Stimulated activated CD8-positive, alpha-beta memory T cell treated with anti-CD3 and anti-CD28 coated beads, Interleukin-2, amount 100 ng/mL, for 48 hours (primary cell): ENCODE results near the gene TNNT3.
A peak's percentile ranks its signal among the peaks of the same experiment; 100 is the strongest.
"Not testable (repeated sequence)": the region's sequence is repeated elsewhere in the genome, so short reads cannot be mapped to it uniquely, and the experiment has no call there.

Experiments
- DNase-seq, 2 donors: peaks; one replicate each; pipeline ENCODE4 v3.0.0-alpha.2; 2020; ENCODE audit warnings: low read depth in 2 of 2

Gene TNNT3

GRCh38 chr11:1934335-1935155, 15.0 kb downstream of the TNNT3 start:
- DNase-seq, result no peak

GRCh38 chr11:1935156-1936071, 15.9 kb downstream of the TNNT3 start:
- no peak for DNase-seq

GRCh38 chr11:1936072-1936780, 16.7 kb downstream of the TNNT3 start:
- DNase-seq, result no peak

DNA sequence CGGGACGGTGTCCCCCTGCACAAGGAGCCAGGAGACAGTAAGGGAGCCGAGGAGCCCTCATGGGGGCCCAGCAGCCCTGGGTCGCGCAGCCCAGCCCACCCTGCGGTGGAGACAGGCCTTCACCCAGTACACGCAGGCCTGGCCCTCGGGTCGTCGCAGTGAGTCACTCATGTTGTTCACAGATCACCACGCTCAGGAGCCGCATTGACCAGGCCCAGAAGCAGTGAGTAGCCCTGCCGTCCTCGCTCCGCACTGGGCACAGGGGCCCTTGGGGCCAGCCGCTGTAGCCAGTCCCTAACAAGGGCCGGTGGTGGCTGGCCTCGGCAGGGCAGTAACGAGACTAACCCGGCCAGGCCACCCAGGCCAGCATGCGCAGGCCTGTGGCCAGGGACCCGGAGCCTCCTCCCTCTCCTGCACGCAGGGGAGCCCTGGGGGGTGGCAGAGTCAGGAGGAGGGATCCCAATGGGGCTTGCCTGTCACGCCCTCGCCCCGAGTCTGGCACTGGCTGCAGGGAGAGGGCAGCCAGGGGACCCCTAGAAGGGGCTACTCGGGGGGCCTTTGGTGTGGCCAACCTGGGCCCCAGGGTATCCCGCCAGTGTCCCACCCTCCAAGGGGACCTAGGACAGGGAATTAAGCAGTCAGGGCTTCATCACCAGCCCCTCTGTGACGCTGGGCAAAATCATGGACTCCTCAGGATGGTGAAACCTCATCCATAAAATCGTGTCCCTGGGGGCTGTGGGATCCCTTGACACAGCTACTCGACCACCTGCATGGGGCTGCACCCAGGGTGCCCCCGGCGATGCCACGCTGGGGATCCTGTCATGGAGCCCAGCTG, 17.5 kb downstream of the TNNT3 start:
- no peak for DNase-seq

GRCh38 chr11:1937616-1938342, 18.3 kb downstream of the TNNT3 start:
- no peak for DNase-seq

DNA sequence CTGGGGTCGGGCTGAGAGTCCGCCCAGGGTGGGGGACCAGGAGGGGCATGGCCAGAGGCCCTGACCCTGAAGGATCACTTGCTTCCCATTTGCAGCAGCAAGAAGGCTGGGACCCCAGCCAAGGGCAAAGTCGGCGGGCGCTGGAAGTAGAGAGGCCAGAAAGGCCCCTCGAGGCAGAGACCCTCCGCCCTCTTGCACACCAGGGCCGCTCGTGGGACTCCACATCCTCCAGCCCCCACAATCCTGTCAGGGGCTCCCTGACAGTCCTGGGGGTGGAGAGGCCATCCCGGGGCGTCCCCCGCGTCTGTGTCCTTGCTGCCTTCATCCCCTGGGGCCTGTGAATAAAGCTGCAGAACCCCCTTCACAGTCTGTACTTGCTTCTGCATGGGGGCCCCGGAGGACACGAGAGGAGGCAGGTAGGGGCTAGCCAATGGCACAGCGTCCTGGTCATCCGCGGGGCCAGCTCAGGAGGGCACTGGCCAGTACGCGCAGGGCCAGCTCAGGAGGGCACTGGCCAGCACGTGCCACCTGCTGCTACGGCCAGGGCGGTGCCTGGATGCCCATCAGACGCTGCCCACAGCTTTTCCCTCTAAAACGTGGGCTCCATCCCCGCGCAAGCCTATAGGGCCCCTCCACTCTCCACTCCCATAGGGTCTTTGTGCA, 19.0 kb downstream of the TNNT3 start:
- no peak for DNase-seq

DNA sequence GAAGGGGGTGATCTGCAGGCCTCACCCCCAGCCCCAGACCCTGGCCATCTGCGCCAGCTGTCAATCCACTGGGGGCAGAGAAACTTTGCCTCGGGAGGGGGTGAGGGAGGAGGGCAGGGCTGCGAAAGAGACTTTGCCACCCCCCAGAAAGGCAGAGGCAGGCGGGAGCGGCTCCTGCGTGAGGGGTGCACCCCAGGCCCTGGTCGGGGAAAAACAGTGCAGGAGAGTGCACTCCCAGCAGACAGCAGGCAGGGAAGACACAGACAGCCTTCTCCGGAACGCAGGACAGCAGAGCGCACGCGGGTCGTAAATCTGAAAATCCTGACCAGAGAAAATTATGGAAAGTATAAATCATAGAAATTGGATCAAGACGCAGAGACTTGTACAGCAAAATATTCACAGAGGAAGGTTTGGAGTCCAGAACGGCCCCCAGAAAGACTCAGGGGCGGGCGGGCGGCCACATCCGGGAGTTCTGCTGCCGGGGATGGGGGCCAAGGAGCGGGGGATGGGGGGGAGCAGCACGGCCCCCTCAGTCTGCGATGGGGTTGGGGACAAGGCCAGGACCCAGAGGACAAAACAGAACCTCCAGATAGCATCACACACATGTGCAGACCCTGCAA, 19.6 kb downstream of the TNNT3 start:
- DNase-seq, result no peak

GRCh38 chr11:1939788-1940187, 20.3 kb downstream of the TNNT3 start:
- not testable (repeated sequence) for DNase-seq

GRCh38 chr11:1942558-1943260, 23.2 kb downstream of the TNNT3 start:
- DNase-seq, result no peak

- no peak for DNase-seq
Observed at GRCh38 chr11:1943576-1943975, 24.1 kb downstream of the TNNT3 start.

DNA sequence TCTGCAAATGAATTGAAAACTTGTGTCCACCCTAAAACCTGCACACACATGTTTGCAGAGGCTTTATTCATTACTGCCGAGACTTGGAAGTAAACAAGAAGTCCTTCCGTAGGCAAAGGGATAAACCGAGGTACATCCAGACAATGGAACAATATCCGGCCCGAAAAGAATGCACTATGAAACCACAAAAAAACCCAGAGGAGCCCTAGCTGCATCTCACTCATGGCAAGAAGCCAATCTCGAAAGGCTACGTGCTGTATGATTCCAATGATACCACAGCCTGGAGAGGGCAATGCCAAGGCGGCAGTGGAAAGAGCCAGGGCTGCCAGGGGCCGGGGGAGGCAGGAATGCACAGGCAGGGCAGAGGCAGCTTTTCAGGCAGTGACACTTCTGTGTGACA, 24.5 kb downstream of the TNNT3 start:
- DNase-seq, result no peak

DNA sequence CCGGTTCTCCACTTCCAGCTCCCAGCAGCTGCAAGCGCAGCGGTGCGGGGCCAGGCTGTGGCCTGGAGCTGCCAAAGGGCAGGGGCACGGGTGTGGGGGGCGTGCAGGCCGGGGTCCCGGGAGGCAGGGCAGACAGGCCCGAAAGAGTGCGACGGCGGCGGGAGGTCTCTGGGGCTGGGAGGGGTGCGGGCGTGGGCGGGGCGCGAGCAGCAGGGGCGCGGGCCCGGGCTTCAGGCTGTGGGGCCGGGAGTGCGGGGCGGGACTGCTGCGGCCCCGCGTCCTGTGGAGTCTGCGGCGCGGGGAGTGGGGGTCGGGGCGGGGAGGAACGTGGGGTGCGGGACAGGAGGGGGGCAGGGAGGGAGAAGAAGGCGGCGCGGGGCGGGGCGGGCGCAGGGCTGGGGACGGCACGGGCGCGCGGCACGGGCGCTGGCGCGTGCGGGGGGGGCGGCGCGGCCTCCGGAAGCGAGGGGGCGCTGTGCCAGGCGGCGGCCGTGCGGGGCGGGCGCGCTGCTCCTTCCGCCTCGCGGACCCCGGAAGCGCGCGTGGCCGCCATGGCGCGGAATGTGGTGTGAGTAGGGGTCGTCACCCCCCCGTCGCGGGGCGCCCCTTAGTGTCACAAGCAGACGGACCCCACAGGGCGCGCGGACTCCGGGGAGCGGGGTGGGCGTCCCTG, 27.4 kb downstream of the TNNT3 start, which contains the start of gene MRPL23:
TSS of gene MRPL23 (plus strand) at position 521 of the 673 bp plus-strand sequence. CDS start at position 552, 31 bp downstream.
- peak in 1 of 2 donors; percentile 14 for DNase-seq

- no peak for DNase-seq
Observed at GRCh38 chr11:1947592-1948237, 28.2 kb downstream of the TNNT3 start.

- no peak for DNase-seq
Observed at GRCh38 chr11:1948389-1948788, 28.9 kb downstream of the TNNT3 start.

- DNase-seq, result no peak
Observed at GRCh38 chr11:1949302-1949701, 29.8 kb downstream of the TNNT3 start.

DNA sequence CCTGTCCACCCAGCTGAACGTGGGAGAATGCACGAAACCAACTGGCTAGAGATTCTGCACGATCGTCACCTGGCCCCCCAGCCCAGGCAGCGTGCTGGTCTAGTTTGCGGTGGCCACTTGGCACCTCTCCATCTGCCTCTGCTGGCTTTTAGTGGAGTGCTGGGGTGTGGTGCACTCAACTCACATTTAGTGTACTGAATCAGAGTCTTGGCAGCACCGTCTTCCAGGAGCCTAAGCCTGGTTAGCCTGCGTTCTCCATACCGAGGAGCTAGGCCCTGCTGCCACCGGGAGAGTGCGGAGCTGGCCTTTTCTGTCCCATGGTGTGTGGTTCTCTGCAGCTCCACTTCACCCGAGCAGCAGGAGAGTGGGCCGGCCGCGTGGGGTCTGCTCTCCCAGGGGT, 30.4 kb downstream of the TNNT3 start:
- no peak for DNase-seq

GRCh38 chr11:1952806-1953482, 33.4 kb downstream of the TNNT3 start:
- no peak for DNase-seq
